Activated naive CD4-positive, alpha-beta T cell treated with anti-CD3 and anti-CD28 coated beads for 36 hours (primary cell): Measurements from ENCODE around the gene ATP1A4. TPM values are rescaled to one million over a fixed set of nuclear protein-coding genes. Genes with fewer than 3 reads are reported as not detected.

ENCODE experiments used
- CTCF ChIA-PET: fragments of 350-600 bp; sonication (Branson Sonifier 250); formaldehyde crosslinking; loops from one replicate; lab custom pipeline; 2021; ENCODE audit warnings: antibody characterized with exemption; lab: Charles Lee
- DNase-seq: peaks from one replicate; pipeline ENCODE4 v3.0.0-alpha.2; 2020
- H3K27ac Mint-ChIP-seq: one replicate; pipeline ENCODE4 v1.8.0; 2021; ENCODE audit warnings: mild to moderate bottlenecking, mixed read lengths
- H3K27me3 Mint-ChIP-seq: one replicate; pipeline ENCODE4 v1.8.0; 2021; ENCODE audit warnings: low read depth, mixed read lengths
- H3K36me3 Mint-ChIP-seq: one replicate; pipeline ENCODE4 v1.8.0; 2021; ENCODE audit warnings: low read depth, mixed read lengths
- H3K4me1 Mint-ChIP-seq: one replicate; pipeline ENCODE4 v1.8.0; 2021; ENCODE audit warnings: low read depth, mixed read lengths
- H3K4me3 Mint-ChIP-seq: one replicate; pipeline ENCODE4 v1.8.0; 2021; ENCODE audit warnings: mild to moderate bottlenecking, moderate library complexity, mixed read lengths
- H3K9me3 Mint-ChIP-seq: one replicate; pipeline ENCODE4 v1.8.0; 2021; ENCODE audit warnings: mixed read lengths
- intact Hi-C: fragments of 100-400 bp; cut with micrococcal nuclease; formaldehyde crosslinking; loops from one replicate; pipeline ENCODE4 v1.15.1; 2023
- total RNA-seq, 2 experiments: library from RNA; stranded (reverse); gene quantifications; one replicate each; pipeline ENCODE4 v1.2.3, GENCODE V29; 2021

The ATP1A4 gene
- total RNA-seq, 2 experiments from 2014 or later, result not detected

- CTCF ChIA-PET, result interaction anchor here (1.0 to 3.2 kb wide), 3 partner anchors 18 to 80 kb away, joined by 3 to 12 read pairs (median 6); no protein-coding TSS in a partner anchor
- Mint-ChIP-seq H3K9me3 (no peaks in the 10 kb centered on the region), H3K36me3 (peaks cover 23% of the 10 kb centered on the region), H3K27ac (peak overlapping the region; percentile 10), H3K4me3 (no peak overlapping the region), H3K4me1 (peaks cover 39% of the 10 kb centered on the region), H3K27me3 (no peaks in the 10 kb centered on the region)
- intact Hi-C loops, result no loop called here
- DNase-seq, result no peak
Observed at GRCh38 chr1:160211046-160211790, 59.8 kb downstream of the ATP1A4 start.

- no peak for DNase-seq
- CTCF ChIA-PET, result no interaction called here
- Mint-ChIP-seq H3K27me3 (no peaks in the 10 kb centered on the region), H3K27ac (no peak overlapping the region), H3K36me3 (peaks cover 14% of the 10 kb centered on the region), H3K4me1 (peaks cover 14% of the 10 kb centered on the region), H3K4me3 (no peak overlapping the region), H3K9me3 (no peaks in the 10 kb centered on the region)
- intact Hi-C loops, result no loop called here
Observed at GRCh38 chr1:160214481-160215140, 63.2 kb downstream of the ATP1A4 start.

GRCh38 chr1:160216301-160216700 is 64.9 kb downstream of the ATP1A4 start:
- Mint-ChIP-seq H3K4me1 (peaks cover 2% of the 10 kb centered on the region), H3K4me3 (no peak overlapping the region), H3K36me3 (peaks cover 12% of the 10 kb centered on the region), H3K27ac (no peak overlapping the region), H3K27me3 (no peaks in the 10 kb centered on the region), H3K9me3 (no peaks in the 10 kb centered on the region)
- CTCF ChIA-PET, result interaction anchor here (1.2 kb wide), 1 partner anchor 23 kb away, joined by 3 read pairs; no protein-coding TSS in a partner anchor
- intact Hi-C loops, result no loop called here
- no peak for DNase-seq

GRCh38 chr1:160217481-160218051 is 66.2 kb downstream of the ATP1A4 start:
- H3K27ac Mint-ChIP-seq, result peak overlapping the region; percentile 15
- intact Hi-C loops, result no loop called here
- H3K36me3 Mint-ChIP-seq, result peaks cover 12% of the 10 kb centered on the region
- DNase-seq, result no peak
- H3K4me3 Mint-ChIP-seq, result no peak overlapping the region
- CTCF ChIA-PET, result interaction anchor here (0.6 to 3.6 kb wide), 2 partner anchors 25 to 171 kb away, joined by 3 to 19 read pairs; no protein-coding TSS in a partner anchor
- no peaks in the 10 kb centered on the region for H3K9me3 Mint-ChIP-seq
- no peaks in the 10 kb centered on the region for H3K4me1 Mint-ChIP-seq
- no peaks in the 10 kb centered on the region for H3K27me3 Mint-ChIP-seq

- Mint-ChIP-seq H3K4me3 (no peak overlapping the region), H3K4me1 (no peaks in the 10 kb centered on the region), H3K27me3 (no peaks in the 10 kb centered on the region), H3K36me3 (peaks cover 10% of the 10 kb centered on the region), H3K27ac (no peak overlapping the region), H3K9me3 (no peaks in the 10 kb centered on the region)
- CTCF ChIA-PET, result interaction anchor here (0.9 to 5.0 kb wide), 10 partner anchors 9 to 158 kb away, joined by 4 to 26 read pairs (median 4); no protein-coding TSS in a partner anchor
- intact Hi-C loops, result no loop called here
- no peak for DNase-seq
Observed at GRCh38 chr1:160219062-160219929, 67.9 kb downstream of the ATP1A4 start.

GRCh38 chr1:160220301-160220700 is 68.9 kb downstream of the ATP1A4 start:
- H3K27me3 Mint-ChIP-seq, result no peaks in the 10 kb centered on the region
- DNase-seq, result no peak
- no peaks in the 10 kb centered on the region for H3K9me3 Mint-ChIP-seq
- CTCF ChIA-PET, result interaction anchor here (0.8 to 5.0 kb wide), 9 partner anchors 8 to 156 kb away, joined by 3 to 26 read pairs (median 5); no protein-coding TSS in a partner anchor
- H3K36me3 Mint-ChIP-seq, result peaks cover 14% of the 10 kb centered on the region
- intact Hi-C loops, result no loop called here
- no peak overlapping the region for H3K4me3 Mint-ChIP-seq
- H3K4me1 Mint-ChIP-seq, result no peaks in the 10 kb centered on the region
- H3K27ac Mint-ChIP-seq, result peak overlapping the region; percentile 34

GRCh38 chr1:160221089-160221488 is 69.7 kb downstream of the ATP1A4 start:
- intact Hi-C loops, result no loop called here
- CTCF ChIA-PET, result interaction anchor here (3.6 to 5.0 kb wide), 2 partner anchors 28 to 31 kb away, joined by 19 to 26 read pairs; no protein-coding TSS in a partner anchor
- peaks cover 11% of the 10 kb centered on the region for H3K36me3 Mint-ChIP-seq
- no peak for DNase-seq
- no peak overlapping the region for H3K4me3 Mint-ChIP-seq
- no peaks in the 10 kb centered on the region for H3K4me1 Mint-ChIP-seq
- H3K27me3 Mint-ChIP-seq, result no peaks in the 10 kb centered on the region
- H3K27ac Mint-ChIP-seq, result no peak overlapping the region
- H3K9me3 Mint-ChIP-seq, result no peaks in the 10 kb centered on the region

GRCh38 chr1:160222546-160222945 is 71.1 kb downstream of the ATP1A4 start:
- Mint-ChIP-seq H3K27me3 (no peaks in the 10 kb centered on the region), H3K4me3 (no peak overlapping the region), H3K9me3 (no peaks in the 10 kb centered on the region), H3K36me3 (peaks cover 11% of the 10 kb centered on the region), H3K27ac (no peak overlapping the region), H3K4me1 (no peaks in the 10 kb centered on the region)
- CTCF ChIA-PET, result interaction anchor here (5.0 kb wide), 1 partner anchor 30 kb away, joined by 26 read pairs; no protein-coding TSS in a partner anchor
- no peak for DNase-seq
- intact Hi-C loops, result no loop called here

GRCh38 chr1:160224606-160225005 is 73.2 kb downstream of the ATP1A4 start:
- no peaks in the 10 kb centered on the region for H3K4me1 Mint-ChIP-seq
- H3K27me3 Mint-ChIP-seq, result no peaks in the 10 kb centered on the region
- no peak overlapping the region for H3K4me3 Mint-ChIP-seq
- H3K27ac Mint-ChIP-seq, result no peak overlapping the region
- H3K9me3 Mint-ChIP-seq, result no peaks in the 10 kb centered on the region
- CTCF ChIA-PET, result interaction anchor here (1.3 to 1.5 kb wide), 4 partner anchors 28 to 145 kb away, joined by 3 to 5 read pairs (median 4); no protein-coding TSS in a partner anchor
- no peak for DNase-seq
- peaks cover 22% of the 10 kb centered on the region for H3K36me3 Mint-ChIP-seq
- intact Hi-C loops, result no loop called here

- H3K4me1 Mint-ChIP-seq, result no peaks in the 10 kb centered on the region
- CTCF ChIA-PET, result interaction anchor here (0.6 to 1.5 kb wide), 5 partner anchors 10 to 146 kb away, joined by 3 to 5 read pairs (median 3); no protein-coding TSS in a partner anchor
- H3K27ac Mint-ChIP-seq, result no peak overlapping the region
- H3K27me3 Mint-ChIP-seq, result no peaks in the 10 kb centered on the region
- no peak for DNase-seq
- H3K9me3 Mint-ChIP-seq, result no peaks in the 10 kb centered on the region
- intact Hi-C loops, result no loop called here
- peaks cover 26% of the 10 kb centered on the region for H3K36me3 Mint-ChIP-seq
- H3K4me3 Mint-ChIP-seq, result no peak overlapping the region
Observed at GRCh38 chr1:160225345-160225744, 73.9 kb downstream of the ATP1A4 start.

- H3K27me3 Mint-ChIP-seq, result no peaks in the 10 kb centered on the region
- no peak overlapping the region for H3K27ac Mint-ChIP-seq
- intact Hi-C loops, result no loop called here
- no peak overlapping the region for H3K4me3 Mint-ChIP-seq
- H3K9me3 Mint-ChIP-seq, result no peaks in the 10 kb centered on the region
- no peak for DNase-seq
- H3K36me3 Mint-ChIP-seq, result peaks cover 34% of the 10 kb centered on the region
- no peaks in the 10 kb centered on the region for H3K4me1 Mint-ChIP-seq
- CTCF ChIA-PET, result interaction anchor here (0.9 to 4.7 kb wide), 5 partner anchors 12 to 65 kb away, joined by 3 to 29 read pairs (median 4); no protein-coding TSS in a partner anchor
Observed at GRCh38 chr1:160226623-160227022, 75.2 kb downstream of the ATP1A4 start.
